ENCODE results near the gene NYNRIN.
"Not testable (repeated sequence)": the region's sequence is repeated elsewhere in the genome, so short reads cannot be mapped to it uniquely, and the experiment has no call there.

Gene NYNRIN

GRCh38 chr14:24398653-24399446 is at the start of gene NYNRIN:
NYNRIN (plus strand) TSS chr14:24399003; CDS start chr14:24399247, 244 bp downstream.
- H3K36me3 ChIP-seq (replicated peaks): no peaks in the 10 kb centered on the region
- H3K4me3 ChIP-seq: peak within 1 kb of the TSS; percentile 31
- in situ Hi-C loops (cut with MboI; ENCODE audit: low sequenced_read_pairs): no loop called here
- H3K9me3 ChIP-seq: no peaks in the 10 kb centered on the region
- peak; percentile 8 to 74 for DNase-seq (ENCODE audit: low spot score in 2 of 2)
- H3K27me3 ChIP-seq (ENCODE audit: low read depth): no peaks in the 10 kb centered on the region
- H3K4me1 ChIP-seq: peaks cover 9% of the 10 kb centered on the region

GRCh38 chr14:24349742-24350141 is 49.1 kb upstream of the NYNRIN start:
- no peaks in the 10 kb centered on the region for H3K9me3 ChIP-seq
- H3K27me3 ChIP-seq (ENCODE audit: low read depth): peaks cover 31% of the 10 kb centered on the region
- H3K4me1 ChIP-seq: no peaks in the 10 kb centered on the region
- in situ Hi-C loops (cut with MboI; ENCODE audit: low sequenced_read_pairs): loop anchor here (25.0 kb wide), 1 partner anchor 338 kb away; no protein-coding TSS in a partner anchor
- no peak for DNase-seq (ENCODE audit: low spot score in 2 of 2)
- H3K4me3 ChIP-seq: no peak overlapping the region
- H3K36me3 ChIP-seq (replicated peaks): no peaks in the 10 kb centered on the region

GRCh38 chr14:24351517-24351916 is 47.3 kb upstream of the NYNRIN start:
- Histone ChIP-seq H3K9me3 (no peaks in the 10 kb centered on the region), H3K4me1 (no peaks in the 10 kb centered on the region), H3K36me3 (replicated peaks) (no peaks in the 10 kb centered on the region), H3K27me3 (ENCODE audit: low read depth) (peaks cover 26% of the 10 kb centered on the region), H3K4me3 (no peak overlapping the region)
- no peak for DNase-seq (ENCODE audit: low spot score in 2 of 2)
- in situ Hi-C loops (cut with MboI; ENCODE audit: low sequenced_read_pairs): no loop called here

- H3K27me3 ChIP-seq (ENCODE audit: low read depth): peaks cover 32% of the 10 kb centered on the region
- no peaks in the 10 kb centered on the region for H3K4me1 ChIP-seq
- in situ Hi-C loops (cut with MboI; ENCODE audit: low sequenced_read_pairs): no loop called here
Observed at GRCh38 chr14:24353559-24354481, 45.0 kb upstream of the NYNRIN start.

GRCh38 chr14:24354482-24354825 is 44.3 kb upstream of the NYNRIN start:
- H3K4me1 ChIP-seq; DNase-seq (ENCODE audit: low spot score in 2 of 2); H3K4me3 ChIP-seq; in situ Hi-C loops (cut with MboI; ENCODE audit: low sequenced_read_pairs); H3K36me3 ChIP-seq (replicated peaks); H3K9me3 ChIP-seq: not testable (repeated sequence)
- H3K27me3 ChIP-seq (ENCODE audit: low read depth): peaks cover 31% of the 10 kb centered on the region

More at GRCh38 chr14:24353559-24354481, 45.0 kb upstream of the NYNRIN start:
- no peaks in the 10 kb centered on the region for H3K9me3 ChIP-seq
- no peak for DNase-seq (ENCODE audit: low spot score in 2 of 2)
- H3K36me3 ChIP-seq (replicated peaks): no peaks in the 10 kb centered on the region
- no peak overlapping the region for H3K4me3 ChIP-seq

GRCh38 chr14:24355009-24355408 is 43.8 kb upstream of the NYNRIN start:
- no peak overlapping the region for H3K4me3 ChIP-seq
- no peaks in the 10 kb centered on the region for H3K36me3 ChIP-seq (replicated peaks)
- in situ Hi-C loops (cut with MboI; ENCODE audit: low sequenced_read_pairs): no loop called here
- H3K27me3 ChIP-seq (ENCODE audit: low read depth): peaks cover 25% of the 10 kb centered on the region
- H3K4me1 ChIP-seq: no peaks in the 10 kb centered on the region
- H3K9me3 ChIP-seq: no peaks in the 10 kb centered on the region
- no peak for DNase-seq (ENCODE audit: low spot score in 2 of 2)

- Histone ChIP-seq H3K9me3 (no peaks in the 10 kb centered on the region), H3K36me3 (replicated peaks) (no peaks in the 10 kb centered on the region), H3K27me3 (ENCODE audit: low read depth) (peaks cover 16% of the 10 kb centered on the region), H3K4me1 (no peaks in the 10 kb centered on the region), H3K4me3 (no peak overlapping the region)
- in situ Hi-C loops (cut with MboI; ENCODE audit: low sequenced_read_pairs): no loop called here
- DNase-seq (ENCODE audit: low spot score in 2 of 2): no peak
Observed at GRCh38 chr14:24356208-24356607, 42.6 kb upstream of the NYNRIN start.

GRCh38 chr14:24360281-24360680 is 38.5 kb upstream of the NYNRIN start:
- no peaks in the 10 kb centered on the region for H3K4me1 ChIP-seq
- H3K9me3 ChIP-seq: no peaks in the 10 kb centered on the region
- in situ Hi-C loops (cut with MboI; ENCODE audit: low sequenced_read_pairs): no loop called here
- H3K4me3 ChIP-seq: no peak overlapping the region
- no peaks in the 10 kb centered on the region for H3K36me3 ChIP-seq (replicated peaks)
- DNase-seq (ENCODE audit: low spot score in 2 of 2): no peak
- H3K27me3 ChIP-seq (ENCODE audit: low read depth): peaks cover 5% of the 10 kb centered on the region

GRCh38 chr14:24361326-24361725 is 37.5 kb upstream of the NYNRIN start:
- no peak for DNase-seq (ENCODE audit: low spot score in 2 of 2)
- H3K9me3 ChIP-seq: no peaks in the 10 kb centered on the region
- in situ Hi-C loops (cut with MboI; ENCODE audit: low sequenced_read_pairs): no loop called here
- H3K4me1 ChIP-seq: peaks cover 6% of the 10 kb centered on the region; the same call in 1 of the 2 replicates
- H3K36me3 ChIP-seq (replicated peaks): no peaks in the 10 kb centered on the region
- peaks cover 5% of the 10 kb centered on the region for H3K27me3 ChIP-seq (ENCODE audit: low read depth)
- no peak overlapping the region for H3K4me3 ChIP-seq

GRCh38 chr14:24362241-24362960 is 36.4 kb upstream of the NYNRIN start:
- H3K4me1 ChIP-seq: peaks cover 11% of the 10 kb centered on the region
- DNase-seq (ENCODE audit: low spot score in 2 of 2): no peak
- no peaks in the 10 kb centered on the region for H3K36me3 ChIP-seq (replicated peaks)
- in situ Hi-C loops (cut with MboI; ENCODE audit: low sequenced_read_pairs): no loop called here
- no peak overlapping the region for H3K4me3 ChIP-seq
- H3K27me3 ChIP-seq (ENCODE audit: low read depth): peaks cover under 1% of the 10 kb centered on the region
- no peaks in the 10 kb centered on the region for H3K9me3 ChIP-seq

GRCh38 chr14:24363401-24363800 is 35.4 kb upstream of the NYNRIN start:
- no peak overlapping the region for H3K4me3 ChIP-seq
- DNase-seq (ENCODE audit: low spot score in 2 of 2): no peak
- H3K36me3 ChIP-seq (replicated peaks): no peaks in the 10 kb centered on the region
- peaks cover 14% of the 10 kb centered on the region for H3K4me1 ChIP-seq
- in situ Hi-C loops (cut with MboI; ENCODE audit: low sequenced_read_pairs): no loop called here
- no peaks in the 10 kb centered on the region; the same call in 1 of the 2 replicates for H3K27me3 ChIP-seq (ENCODE audit: low read depth)
- no peaks in the 10 kb centered on the region for H3K9me3 ChIP-seq

- no peaks in the 10 kb centered on the region for H3K36me3 ChIP-seq (replicated peaks)
- no peaks in the 10 kb centered on the region for H3K9me3 ChIP-seq
- H3K4me1 ChIP-seq: peaks cover 14% of the 10 kb centered on the region
- H3K27me3 ChIP-seq (ENCODE audit: low read depth): no peaks in the 10 kb centered on the region
- no peak overlapping the region for H3K4me3 ChIP-seq
- in situ Hi-C loops (cut with MboI; ENCODE audit: low sequenced_read_pairs): no loop called here
- no peak for DNase-seq (ENCODE audit: low spot score in 2 of 2)
Observed at GRCh38 chr14:24364841-24365240, 34.0 kb upstream of the NYNRIN start.

- H3K4me3 ChIP-seq: peak overlapping the region; percentile 50
- peak; percentile 79 to 91 for DNase-seq (ENCODE audit: low spot score in 2 of 2)
- in situ Hi-C loops (cut with MboI; ENCODE audit: low sequenced_read_pairs): no loop called here
- H3K4me1 ChIP-seq: peaks cover 14% of the 10 kb centered on the region
- H3K36me3 ChIP-seq (replicated peaks): no peaks in the 10 kb centered on the region
- H3K27me3 ChIP-seq (ENCODE audit: low read depth): no peaks in the 10 kb centered on the region
- no peaks in the 10 kb centered on the region for H3K9me3 ChIP-seq
Observed at GRCh38 chr14:24365600-24366412, 33.0 kb upstream of the NYNRIN start.
